ENCODE measurements around the gene CALM3. TPM values are rescaled to one million over a fixed set of nuclear protein-coding genes. Genes with fewer than 3 reads are reported as not detected.
"Not testable (repeated sequence)": the region's sequence is repeated elsewhere in the genome, so short reads cannot be mapped to it uniquely, and the experiment has no call there.

Gene CALM3
- 142 TPM for total RNA-seq
- long read RNA-seq, transcript CALM3-201 (6 exons, 2,289 nt), result major isoform, 279 of 316 reads
- long read RNA-seq, partial matches to known transcripts, result 29 of 316 reads
- long read RNA-seq, other reads (novel, unspliced or antisense), result 6 of 316 reads

- H3K36me3 ChIP-seq, result peaks cover 13% of the 10 kb centered on the region
- ATAC-seq, result no peak
- peak within 1 kb of the TSS; percentile 95 for H3K4me3 ChIP-seq
- no peaks in the 10 kb centered on the region for H3K9me3 ChIP-seq
- DNase-seq, result peak; percentile 72
- intact Hi-C loops (cut with DNase I), result no loop called here
- H3K27me3 ChIP-seq, result no peaks in the 10 kb centered on the region
- H3K27ac ChIP-seq, result peak within 1 kb of the TSS; percentile 100
- H3K4me1 ChIP-seq, result peaks cover 27% of the 10 kb centered on the region
- no peak for TF ChIP-seq CTCF (IDR thresholded peaks at IDR 0.05)
Observed at GRCh38 chr19:46601318-46602224, at the start of gene CALM3. CALM3 (plus strand) TSS chr19:46601330; CDS start chr19:46601435, 105 bp downstream.

GRCh38 chr19:46552891-46553290 lies 48.2 kb upstream of the CALM3 start:
- Histone ChIP-seq H3K4me3 (no peak overlapping the region), H3K27ac (no peak overlapping the region), H3K27me3 (no peaks in the 10 kb centered on the region), H3K9me3 (no peaks in the 10 kb centered on the region), H3K4me1 (no peaks in the 10 kb centered on the region), H3K36me3 (no peaks in the 10 kb centered on the region)
- no peak for TF ChIP-seq CTCF (IDR thresholded peaks at IDR 0.05)
- DNase-seq (no peak), ATAC-seq (no peak)
- intact Hi-C loops (cut with DNase I), result no loop called here

GRCh38 chr19:46554161-46554560 lies 47.0 kb upstream of the CALM3 start:
- Histone ChIP-seq H3K27me3 (no peaks in the 10 kb centered on the region), H3K4me3 (no peak overlapping the region), H3K36me3 (no peaks in the 10 kb centered on the region), H3K4me1 (no peaks in the 10 kb centered on the region), H3K9me3 (no peaks in the 10 kb centered on the region), H3K27ac (no peak overlapping the region)
- DNase-seq, result no peak
- TF ChIP-seq CTCF (IDR thresholded peaks at IDR 0.05), result no peak
- intact Hi-C loops (cut with DNase I), result no loop called here
- no peak for ATAC-seq

GRCh38 chr19:46555628-46556280 lies 45.4 kb upstream of the CALM3 start:
- no peaks in the 10 kb centered on the region for H3K27me3 ChIP-seq
- no peaks in the 10 kb centered on the region for H3K36me3 ChIP-seq
- TF ChIP-seq CTCF (IDR thresholded peaks at IDR 0.05), result no peak
- no peaks in the 10 kb centered on the region for H3K4me1 ChIP-seq
- DNase-seq, result no peak
- H3K9me3 ChIP-seq, result no peaks in the 10 kb centered on the region
- intact Hi-C loops (cut with DNase I), result no loop called here
- no peak overlapping the region for H3K4me3 ChIP-seq
- no peak for ATAC-seq
- H3K27ac ChIP-seq, result no peak overlapping the region

GRCh38 chr19:46556471-46556870 lies 44.7 kb upstream of the CALM3 start:
- H3K9me3 ChIP-seq; intact Hi-C loops (cut with DNase I); ATAC-seq; DNase-seq; H3K4me3 ChIP-seq; H3K4me1 ChIP-seq; H3K27me3 ChIP-seq; H3K27ac ChIP-seq; H3K36me3 ChIP-seq: not testable (repeated sequence)

- ATAC-seq, result no peak
Observed at GRCh38 chr19:46559203-46559602, 41.9 kb upstream of the CALM3 start.

GRCh38 chr19:46559675-46560074 lies 41.5 kb upstream of the CALM3 start:
- H3K27ac ChIP-seq; H3K4me1 ChIP-seq; H3K36me3 ChIP-seq; intact Hi-C loops (cut with DNase I); H3K27me3 ChIP-seq; DNase-seq; H3K4me3 ChIP-seq; H3K9me3 ChIP-seq; ATAC-seq: not testable (repeated sequence)

More at GRCh38 chr19:46559203-46559602, 41.9 kb upstream of the CALM3 start:
- H3K36me3 ChIP-seq, result no peaks in the 10 kb centered on the region
- TF ChIP-seq CTCF (IDR thresholded peaks at IDR 0.05), result no peak
- intact Hi-C loops (cut with DNase I), result no loop called here
- no peak for DNase-seq
- H3K4me3 ChIP-seq, result no peak overlapping the region
- no peak overlapping the region for H3K27ac ChIP-seq
- no peaks in the 10 kb centered on the region for H3K9me3 ChIP-seq
- no peaks in the 10 kb centered on the region for H3K4me1 ChIP-seq
- H3K27me3 ChIP-seq, result no peaks in the 10 kb centered on the region
